Thoracic aorta (tissue), 2 donors: Measurements from ENCODE around the gene CLSTN1. TPM values are rescaled to one million over a fixed set of nuclear protein-coding genes. Genes with fewer than 3 reads are reported as not detected.
"Not testable (repeated sequence)": the region's sequence is repeated elsewhere in the genome, so short reads cannot be mapped to it uniquely, and the experiment has no call there.

ENCODE experiments used
- ATAC-seq: fragments of 150-250 bp; one replicate; pipeline ENCODE4 v1.8.0; 2017; ENCODE audit warnings: low read depth; ENCODE audit not compliant: insufficient number of reproducible peaks, low FRiP score
- DNase-seq: peaks from one replicate; pipeline ENCODE4 v3.0.0-alpha.2; 2020; ENCODE audit warnings: low spot score
- H3K27ac ChIP-seq, 2 donors: fragments of 200-600 bp; sonication (generic); 1 replicate in 1 of 2; 2 replicates in 1 of 2; pipeline ENCODE4 v1.5.1; 2016; ENCODE audit warnings: mild to moderate bottlenecking in 2 of 2, moderate library complexity in 2 of 2
- H3K27me3 ChIP-seq: fragments of 200-600 bp; sonication (generic); replicated peaks from 2 replicates; pipeline ENCODE4 v1.6.0; 2016; ENCODE audit warnings: mild to moderate bottlenecking; ENCODE audit not compliant: insufficient read depth
- H3K36me3 ChIP-seq: fragments of 200-600 bp; sonication (generic); one replicate; pipeline ENCODE4 v1.5.1; 2016
- H3K4me1 ChIP-seq, 2 donors: fragments of 200-600 bp; sonication (generic); 1 replicate in 1 of 2; 2 replicates in 1 of 2; pipeline versions ENCODE4 v1.5.1 to v1.6.0; 2016; ENCODE audit warnings: low read depth in 2 of 2, mild to moderate bottlenecking in 1 of 2; ENCODE audit not compliant: control insufficient read depth in 1 of 2
- H3K4me3 ChIP-seq: fragments of 200-600 bp; sonication (generic); 2 replicates; pipeline ENCODE4 v1.5.1; 2016; ENCODE audit warnings: mild to moderate bottlenecking
- H3K9me3 ChIP-seq: fragments of 200-600 bp; sonication (generic); 2 replicates; pipeline ENCODE4 v1.5.1; 2016
- total RNA-seq, 2 donors: library from RNA; depleted of rRNA; stranded (reverse); fragments of >200 nt; gene quantifications; one replicate each; pipeline versions ENCODE4 v1.1.0 to v1.2.3, GENCODE V29; 2016
- TF ChIP-seq, protein P1 (sequence below): fragments of 200-600 bp; sonication (generic); IDR thresholded peaks from one replicate; pipeline ENCODE4 v1.5.1; 2019; ENCODE audit warnings: antibody characterized with exemption

Gene CLSTN1
- total RNA-seq, 2 donors from 2014 or later = 78.6 to 81.9 TPM

DNA sequence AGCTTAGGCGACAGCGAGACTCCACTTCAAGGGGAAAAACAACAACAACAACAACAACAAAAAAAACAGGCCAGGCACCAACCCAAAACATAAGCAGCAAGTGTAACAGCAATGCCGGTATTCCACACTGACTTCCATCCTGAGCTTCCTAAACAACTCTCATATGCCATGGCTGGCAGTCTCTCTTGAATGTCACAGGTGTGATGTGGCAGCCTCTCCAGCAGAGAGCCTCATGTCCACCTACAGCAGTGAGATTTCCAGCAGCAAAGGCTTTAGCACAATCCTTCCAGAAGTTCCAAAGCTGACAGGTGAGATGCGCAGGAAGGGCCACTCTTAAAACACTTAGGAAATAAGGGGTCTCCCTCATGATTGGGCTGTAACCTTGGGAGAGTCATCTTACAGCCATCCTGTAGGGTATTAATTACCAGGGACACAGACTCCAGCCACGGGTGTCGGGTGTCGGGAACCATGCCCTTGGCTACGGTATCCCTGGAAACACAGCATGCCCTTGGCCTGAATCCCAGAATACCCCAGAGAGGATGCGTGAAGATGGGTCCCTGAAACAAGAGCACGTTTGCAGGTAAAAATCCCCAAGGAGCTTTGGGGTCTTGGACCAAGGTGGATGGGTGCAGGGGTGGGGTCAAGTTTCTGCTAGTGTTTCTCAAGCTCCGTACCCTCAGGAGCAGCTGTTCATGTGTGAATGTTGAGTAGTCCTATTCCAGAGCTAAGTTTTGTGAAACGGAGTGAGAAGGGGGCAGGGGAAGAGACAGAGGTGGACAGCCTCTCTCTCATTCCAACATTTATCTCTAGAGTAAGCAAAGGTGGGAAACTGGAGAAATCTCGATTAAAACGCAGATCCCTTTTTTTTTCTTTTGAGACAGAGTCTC lies 31.4 kb downstream of the CLSTN1 start:
- H3K36me3 ChIP-seq = no peaks in the 10 kb centered on the region
- no peaks in the 10 kb centered on the region for H3K27me3 ChIP-seq
- no peak for ATAC-seq
- no peak for DNase-seq
- H3K27ac ChIP-seq = no peak overlapping the region
- no peaks in the 10 kb centered on the region for H3K9me3 ChIP-seq
- H3K4me1 ChIP-seq = peaks cover 11 to 25% of the 10 kb centered on the region in 2 donors
- TF ChIP-seq, protein P1, sequence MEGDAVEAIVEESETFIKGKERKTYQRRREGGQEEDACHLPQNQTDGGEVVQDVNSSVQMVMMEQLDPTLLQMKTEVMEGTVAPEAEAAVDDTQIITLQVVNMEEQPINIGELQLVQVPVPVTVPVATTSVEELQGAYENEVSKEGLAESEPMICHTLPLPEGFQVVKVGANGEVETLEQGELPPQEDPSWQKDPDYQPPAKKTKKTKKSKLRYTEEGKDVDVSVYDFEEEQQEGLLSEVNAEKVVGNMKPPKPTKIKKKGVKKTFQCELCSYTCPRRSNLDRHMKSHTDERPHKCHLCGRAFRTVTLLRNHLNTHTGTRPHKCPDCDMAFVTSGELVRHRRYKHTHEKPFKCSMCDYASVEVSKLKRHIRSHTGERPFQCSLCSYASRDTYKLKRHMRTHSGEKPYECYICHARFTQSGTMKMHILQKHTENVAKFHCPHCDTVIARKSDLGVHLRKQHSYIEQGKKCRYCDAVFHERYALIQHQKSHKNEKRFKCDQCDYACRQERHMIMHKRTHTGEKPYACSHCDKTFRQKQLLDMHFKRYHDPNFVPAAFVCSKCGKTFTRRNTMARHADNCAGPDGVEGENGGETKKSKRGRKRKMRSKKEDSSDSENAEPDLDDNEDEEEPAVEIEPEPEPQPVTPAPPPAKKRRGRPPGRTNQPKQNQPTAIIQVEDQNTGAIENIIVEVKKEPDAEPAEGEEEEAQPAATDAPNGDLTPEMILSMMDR = no peak
- H3K4me3 ChIP-seq = no peak overlapping the region

DNA sequence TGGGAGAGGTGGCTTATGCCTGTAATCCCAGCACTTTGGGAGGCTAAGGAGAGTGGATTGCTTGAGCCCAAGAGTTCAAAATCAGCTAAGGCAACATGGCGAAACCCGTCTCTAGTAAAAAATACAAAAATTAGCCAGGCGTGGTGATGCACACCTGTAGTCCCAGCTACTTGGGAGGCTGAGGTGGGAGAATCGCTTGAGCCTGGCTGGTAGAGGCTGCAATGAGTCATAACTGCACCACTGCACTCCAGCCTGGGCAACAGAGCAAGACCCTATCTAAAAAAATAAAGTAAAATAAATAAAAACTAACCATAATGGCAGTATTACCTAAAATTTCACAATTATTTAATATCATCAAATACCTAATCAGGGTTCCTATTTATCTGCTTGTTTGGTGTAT lies 34.1 kb downstream of the CLSTN1 start:
- not testable (repeated sequence) for H3K4me3 ChIP-seq, H3K27me3 ChIP-seq, DNase-seq, H3K27ac ChIP-seq, ATAC-seq, H3K36me3 ChIP-seq, H3K9me3 ChIP-seq, H3K4me1 ChIP-seq

DNA sequence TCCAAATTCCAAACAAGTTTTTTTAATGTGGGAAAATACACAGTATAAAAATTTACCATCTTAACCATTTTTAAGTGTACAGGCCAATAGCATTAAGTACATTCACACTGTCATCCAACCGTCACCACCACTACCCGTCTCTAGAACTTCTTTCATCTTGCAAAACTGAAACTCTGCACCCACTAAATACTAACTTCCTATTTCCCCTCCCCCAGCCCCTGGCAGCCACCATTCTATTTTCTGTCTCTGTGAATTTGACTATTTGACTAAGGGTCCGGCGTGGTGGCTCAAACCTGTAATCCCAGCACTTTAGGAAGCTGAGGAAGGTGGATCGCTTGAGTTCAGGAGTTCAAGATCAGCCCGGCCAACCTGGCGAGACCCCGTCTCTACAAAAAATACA lies 36.1 kb downstream of the CLSTN1 start:
- H3K36me3 ChIP-seq = no peaks in the 10 kb centered on the region
- TF ChIP-seq, protein P1 = no peak
- no peaks in the 10 kb centered on the region for H3K4me1 ChIP-seq
- no peaks in the 10 kb centered on the region for H3K27me3 ChIP-seq
- H3K27ac ChIP-seq = no peak overlapping the region
- DNase-seq (no peak), ATAC-seq (no peak)
- no peaks in the 10 kb centered on the region for H3K9me3 ChIP-seq
- H3K4me3 ChIP-seq = no peak overlapping the region

DNA sequence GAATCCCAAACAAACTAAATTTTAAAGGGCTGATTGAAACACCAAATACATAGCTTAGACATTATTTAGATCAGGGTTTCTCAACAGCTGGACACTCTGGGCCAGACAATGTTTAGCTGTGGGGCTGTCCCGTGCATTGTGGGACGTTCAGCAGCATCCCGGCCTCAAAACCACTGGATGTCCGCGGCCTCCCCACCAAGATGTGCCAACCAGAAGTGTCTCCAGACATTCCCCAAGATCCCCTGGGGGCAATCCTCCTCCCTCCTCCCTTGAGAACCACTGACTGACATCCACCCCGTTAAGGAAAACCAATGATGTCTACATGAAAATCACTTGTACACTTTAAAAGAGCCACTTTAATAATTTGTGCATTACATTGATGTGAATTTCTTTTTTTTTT lies 38.4 kb downstream of the CLSTN1 start:
- Histone ChIP-seq H3K4me1 (no peaks in the 10 kb centered on the region), H3K36me3 (no peaks in the 10 kb centered on the region), H3K9me3 (no peaks in the 10 kb centered on the region), H3K27me3 (no peaks in the 10 kb centered on the region), H3K4me3 (no peak overlapping the region), H3K27ac (no peak overlapping the region)
- DNase-seq (no peak), ATAC-seq (no peak)
- TF ChIP-seq, protein P1 = no peak

DNA sequence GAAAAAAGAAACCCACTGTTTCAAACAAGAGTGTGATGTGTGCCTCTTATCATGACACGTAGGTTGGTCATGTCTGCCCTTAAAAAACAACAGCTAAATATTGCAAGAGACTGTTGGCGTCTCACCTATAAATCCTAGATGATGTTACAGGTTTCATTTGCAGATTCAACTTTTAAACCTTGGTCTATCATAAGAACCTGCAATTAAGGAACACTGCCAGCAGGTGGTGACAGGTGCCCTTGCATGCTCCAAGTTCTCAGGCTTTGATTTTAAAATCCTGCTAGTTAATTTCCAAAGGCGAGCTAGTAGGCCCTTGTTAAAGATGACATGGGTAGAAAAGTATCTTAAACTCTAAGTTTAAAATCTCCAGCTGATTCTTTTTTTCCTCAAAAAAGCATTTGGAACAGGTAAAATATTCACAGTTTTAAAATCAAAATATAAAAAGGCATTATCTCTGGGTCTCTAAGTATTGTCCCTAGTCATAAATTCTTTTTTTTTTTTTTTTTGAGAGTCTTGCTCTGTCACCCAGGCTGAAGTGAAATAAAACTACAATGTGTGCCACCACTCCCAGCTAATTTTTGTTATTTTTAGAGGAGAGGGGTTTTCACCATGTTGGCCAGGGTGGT lies 39.1 kb downstream of the CLSTN1 start:
- Histone ChIP-seq H3K9me3 (no peaks in the 10 kb centered on the region), H3K4me1 (no peaks in the 10 kb centered on the region), H3K36me3 (no peaks in the 10 kb centered on the region), H3K27ac (no peak overlapping the region), H3K4me3 (no peak overlapping the region), H3K27me3 (no peaks in the 10 kb centered on the region)
- TF ChIP-seq, protein P1 = peak; percentile 60
- no peak for ATAC-seq
- no peak for DNase-seq
